Activated T-helper 2 cell treated with anti-CD3 and anti-CD28 coated beads, Interferon-gamma antibody, Interleukin-2, Interleukin-4, amounts not matched to agents 10 μg/mL and 5 μg/mL and 100 μg/mL, durations not matched to agents 14 hours and 24 hours and 36 hours (primary cell): ENCODE data around the gene CNTN4. TPM values are rescaled to one million over a fixed set of nuclear protein-coding genes. Genes with fewer than 3 reads are reported as not detected.

Experiments
- DNase-seq: peaks from one replicate; pipeline ENCODE4 v3.0.0; 2021; ENCODE audit warnings: low spot score
- H3K27ac Mint-ChIP-seq: one replicate; pipeline ENCODE4 v1.8.0; 2021; ENCODE audit warnings: mixed read lengths
- H3K27me3 Mint-ChIP-seq: one replicate; pipeline ENCODE4 v1.8.0; 2021; ENCODE audit warnings: low read depth, mixed read lengths
- H3K36me3 Mint-ChIP-seq: one replicate; pipeline ENCODE4 v1.8.0; 2021; ENCODE audit warnings: low read depth, mixed read lengths
- H3K4me1 Mint-ChIP-seq: one replicate; pipeline ENCODE4 v1.8.0; 2021; ENCODE audit warnings: low read depth, mixed read lengths
- H3K4me3 Mint-ChIP-seq: one replicate; pipeline ENCODE4 v1.8.0; 2021; ENCODE audit warnings: low read depth, mild to moderate bottlenecking, moderate library complexity, mixed read lengths
- H3K9me3 Mint-ChIP-seq: one replicate; pipeline ENCODE4 v1.8.0; 2021; ENCODE audit warnings: mixed read lengths
- intact Hi-C: fragments of 100-400 bp; cut with micrococcal nuclease; formaldehyde crosslinking; loops from one replicate; pipeline ENCODE4 v1.15.1; 2023
- total RNA-seq: library from RNA; stranded (reverse); gene quantifications from 2 replicates; pipeline ENCODE4 v1.2.3, GENCODE V29; 2022

Gene CNTN4
- total RNA-seq, 1 donor from 2014 or later, result not detected

DNA sequence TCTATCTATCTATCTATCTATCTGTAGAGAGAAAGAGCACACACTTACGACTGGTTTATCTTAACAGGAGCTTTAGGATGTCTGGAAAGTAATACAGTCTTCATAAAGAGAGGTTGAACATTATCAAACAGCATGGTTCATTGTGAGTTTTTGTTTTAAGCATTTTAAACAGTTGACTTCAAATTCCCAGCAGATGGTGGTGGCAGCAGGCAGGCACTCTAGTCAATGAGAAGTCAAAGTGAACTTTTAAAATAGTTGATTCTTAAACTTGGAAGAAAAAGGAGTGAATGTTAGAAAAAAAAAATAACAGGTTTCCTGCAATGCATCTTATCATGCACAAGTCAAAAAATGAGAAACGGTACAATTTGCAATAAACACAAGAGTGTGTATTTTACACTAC is 578.8 kb downstream of the CNTN4 start:
- intact Hi-C loops, result no loop called here
- H3K4me3 Mint-ChIP-seq, result no peak overlapping the region
- no peaks in the 10 kb centered on the region for H3K27me3 Mint-ChIP-seq
- H3K4me1 Mint-ChIP-seq, result no peaks in the 10 kb centered on the region
- H3K36me3 Mint-ChIP-seq, result no peaks in the 10 kb centered on the region
- no peak overlapping the region for H3K27ac Mint-ChIP-seq
- no peak for DNase-seq
- H3K9me3 Mint-ChIP-seq, result no peaks in the 10 kb centered on the region

DNA sequence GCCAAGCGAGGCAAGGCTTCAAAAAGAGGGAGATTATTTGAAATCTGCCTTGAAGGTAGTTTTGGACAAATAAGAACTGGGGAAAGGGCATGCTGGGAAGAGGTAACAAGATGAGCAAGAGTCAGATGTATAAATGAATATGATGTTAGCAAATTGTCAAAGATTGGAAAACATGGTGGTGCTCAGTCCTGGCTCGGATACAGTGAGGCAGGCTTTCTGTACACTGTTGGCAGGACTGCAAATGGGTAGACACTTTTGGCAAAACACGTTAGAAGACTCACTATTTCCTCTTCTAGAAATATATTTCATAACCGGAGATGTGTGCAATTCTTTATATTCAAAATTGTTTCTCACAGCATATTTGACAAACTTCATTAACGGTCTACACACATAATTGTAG is 581.6 kb downstream of the CNTN4 start:
- no peaks in the 10 kb centered on the region for H3K27me3 Mint-ChIP-seq
- intact Hi-C loops, result no loop called here
- DNase-seq, result no peak
- H3K9me3 Mint-ChIP-seq, result no peaks in the 10 kb centered on the region
- no peak overlapping the region for H3K27ac Mint-ChIP-seq
- no peaks in the 10 kb centered on the region for H3K36me3 Mint-ChIP-seq
- no peaks in the 10 kb centered on the region for H3K4me1 Mint-ChIP-seq
- H3K4me3 Mint-ChIP-seq, result no peak overlapping the region

DNA sequence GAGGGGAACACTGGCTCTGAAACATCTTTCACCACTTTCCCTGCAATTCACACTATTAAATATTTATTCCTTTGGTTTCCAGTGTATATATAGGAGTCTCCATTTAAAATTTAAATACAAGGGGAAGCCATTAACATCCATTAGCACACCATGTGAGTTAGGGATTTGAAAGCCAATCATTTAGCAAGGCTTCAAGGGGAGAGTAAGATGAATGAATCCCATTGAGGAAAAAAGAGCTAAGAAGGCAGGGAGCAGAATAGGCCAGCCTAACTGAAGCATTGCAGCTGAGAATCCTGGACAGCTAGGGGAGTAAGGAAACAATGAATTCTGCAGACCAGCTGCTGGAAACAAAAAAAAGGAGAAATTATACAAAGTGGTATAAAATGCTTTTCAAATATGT is 585.4 kb downstream of the CNTN4 start:
- Mint-ChIP-seq H3K36me3 (no peaks in the 10 kb centered on the region), H3K27ac (no peak overlapping the region), H3K4me3 (no peak overlapping the region), H3K9me3 (no peaks in the 10 kb centered on the region), H3K27me3 (no peaks in the 10 kb centered on the region), H3K4me1 (no peaks in the 10 kb centered on the region)
- intact Hi-C loops, result no loop called here
- DNase-seq, result no peak

DNA sequence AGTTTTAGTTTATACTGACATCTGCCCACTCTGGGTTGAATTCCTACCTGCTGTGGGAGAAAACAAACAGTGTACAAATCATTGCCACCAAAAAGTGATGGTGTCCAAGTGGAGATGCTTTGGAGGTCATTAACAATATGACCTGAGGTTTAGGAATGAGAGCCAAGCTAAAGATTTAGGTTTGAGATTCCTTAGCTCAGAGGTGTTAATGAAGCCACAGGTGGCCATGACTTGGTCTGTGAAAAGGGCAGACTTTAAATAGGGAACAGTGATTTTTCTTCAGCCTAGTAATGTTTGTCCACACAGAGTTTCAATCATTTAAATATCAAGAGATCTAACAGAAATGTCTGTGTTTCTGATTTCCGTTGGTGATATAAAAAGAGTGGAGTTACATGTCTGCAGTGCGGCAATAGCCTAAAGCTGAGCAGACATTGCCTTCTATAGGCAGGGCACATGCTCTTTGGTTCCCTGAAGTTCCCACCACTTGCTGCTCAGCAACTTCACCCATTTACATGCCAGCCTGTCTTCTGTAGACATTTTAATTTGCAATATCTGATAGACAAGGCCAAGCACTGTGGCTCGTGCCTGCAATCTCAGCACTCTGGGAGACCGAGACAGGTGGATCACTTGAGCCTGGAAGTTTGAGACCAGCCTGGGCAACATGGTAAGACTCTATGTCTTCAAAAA is 588.3 kb downstream of the CNTN4 start:
- Mint-ChIP-seq H3K4me3 (no peak overlapping the region), H3K27me3 (no peaks in the 10 kb centered on the region), H3K4me1 (no peaks in the 10 kb centered on the region), H3K36me3 (no peaks in the 10 kb centered on the region), H3K27ac (no peak overlapping the region), H3K9me3 (no peaks in the 10 kb centered on the region)
- no peak for DNase-seq
- intact Hi-C loops, result no loop called here

DNA sequence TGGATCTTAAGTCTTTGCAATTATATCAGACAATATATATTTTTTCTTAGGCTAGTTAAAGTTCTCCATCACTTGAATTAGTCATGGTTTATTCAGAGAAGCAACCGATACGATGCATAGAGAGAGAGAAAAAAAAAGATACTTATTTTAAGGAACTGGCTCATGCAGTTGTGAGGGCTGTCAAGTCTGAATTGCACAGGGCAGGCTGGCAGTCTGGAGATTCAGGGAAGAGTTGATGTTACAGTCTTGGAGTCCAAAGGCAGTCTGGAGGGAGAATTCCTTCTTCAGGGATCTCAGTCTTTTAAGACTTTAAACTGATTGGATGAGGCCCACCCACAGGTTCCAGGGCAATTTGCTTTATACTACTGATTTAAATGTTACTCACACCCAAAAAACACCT is 598.9 kb downstream of the CNTN4 start:
- H3K36me3 Mint-ChIP-seq, result no peaks in the 10 kb centered on the region
- H3K4me1 Mint-ChIP-seq, result no peaks in the 10 kb centered on the region
- no peak for DNase-seq
- no peak overlapping the region for H3K4me3 Mint-ChIP-seq
- H3K27me3 Mint-ChIP-seq, result no peaks in the 10 kb centered on the region
- H3K27ac Mint-ChIP-seq, result no peak overlapping the region
- no peaks in the 10 kb centered on the region for H3K9me3 Mint-ChIP-seq
- intact Hi-C loops, result no loop called here

DNA sequence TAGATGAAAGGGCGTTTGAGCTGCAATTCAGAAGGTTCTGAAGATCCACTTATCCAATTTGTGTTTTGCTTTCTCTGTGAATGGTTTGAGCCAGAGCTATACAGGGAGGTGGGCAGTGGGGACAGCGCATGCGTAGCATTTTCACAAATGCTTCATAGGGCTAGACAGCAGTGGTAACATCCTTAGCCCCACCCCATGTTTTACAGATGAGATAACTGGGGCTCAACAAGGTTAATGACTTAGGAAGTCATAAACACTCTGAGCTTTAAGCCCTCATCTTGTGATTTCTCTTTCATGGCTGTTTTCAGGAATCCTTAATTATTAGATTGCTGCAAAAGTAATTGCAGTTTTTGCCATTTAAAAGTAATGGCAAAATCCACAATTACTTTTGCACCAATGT is 602.8 kb downstream of the CNTN4 start:
- no peaks in the 10 kb centered on the region for H3K27me3 Mint-ChIP-seq
- H3K4me1 Mint-ChIP-seq, result no peaks in the 10 kb centered on the region
- intact Hi-C loops, result no loop called here
- H3K27ac Mint-ChIP-seq, result no peak overlapping the region
- H3K9me3 Mint-ChIP-seq, result no peaks in the 10 kb centered on the region
- no peak for DNase-seq
- H3K36me3 Mint-ChIP-seq, result no peaks in the 10 kb centered on the region
- no peak overlapping the region for H3K4me3 Mint-ChIP-seq

DNA sequence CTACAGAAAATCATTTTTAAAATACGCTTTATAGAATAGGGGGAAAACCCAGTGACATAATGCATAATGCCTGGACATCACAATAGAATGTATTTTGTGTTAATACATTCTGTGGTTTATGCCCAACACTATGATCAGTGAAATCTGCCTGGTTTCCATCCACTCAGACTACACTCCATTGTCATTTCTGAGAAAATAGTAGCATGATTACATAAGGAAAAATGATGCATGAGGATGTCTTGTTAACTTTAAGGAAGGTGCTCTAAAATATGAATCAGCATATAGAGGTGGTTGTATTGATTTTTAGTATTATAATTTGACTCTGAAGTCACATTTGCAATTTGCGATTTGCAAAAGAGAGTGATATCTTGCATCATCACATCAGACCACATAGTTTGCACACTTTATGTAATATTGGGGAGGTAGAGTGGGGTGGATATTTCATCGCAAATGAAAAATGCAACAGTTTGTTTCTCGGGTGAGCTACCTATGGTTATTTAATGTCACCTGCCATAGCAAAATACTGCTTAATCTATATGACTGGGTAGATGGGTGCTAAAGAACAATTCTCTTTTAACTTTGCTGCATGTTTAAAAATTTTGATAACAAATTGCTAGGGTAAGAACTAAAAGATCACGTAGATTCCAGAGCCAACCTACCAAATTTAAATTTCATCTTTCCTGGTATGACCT is 607.6 kb downstream of the CNTN4 start:
- no peak for DNase-seq
- Mint-ChIP-seq H3K9me3 (no peaks in the 10 kb centered on the region), H3K4me3 (no peak overlapping the region), H3K27me3 (no peaks in the 10 kb centered on the region), H3K27ac (no peak overlapping the region), H3K4me1 (no peaks in the 10 kb centered on the region), H3K36me3 (no peaks in the 10 kb centered on the region)
- intact Hi-C loops, result no loop called here

DNA sequence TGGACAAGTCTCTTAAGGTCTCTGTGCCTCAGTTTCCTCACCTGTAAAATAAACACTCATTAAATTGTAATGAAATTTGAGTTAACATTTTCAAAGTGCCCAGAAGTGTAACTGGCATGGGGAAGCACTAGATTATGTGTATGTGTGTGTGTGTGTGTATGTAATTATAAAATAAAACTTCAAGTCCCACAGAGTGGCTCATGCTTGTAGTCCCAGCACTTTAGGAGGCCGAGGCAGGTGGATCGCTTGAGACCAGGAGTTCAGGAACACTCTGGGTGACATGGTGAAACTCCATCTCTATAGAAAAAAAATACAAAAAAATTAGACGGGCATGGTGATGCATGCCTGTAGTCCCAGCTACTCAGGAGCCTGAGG is 608.2 kb downstream of the CNTN4 start:
- intact Hi-C loops, result no loop called here
- Mint-ChIP-seq H3K9me3 (no peaks in the 10 kb centered on the region), H3K27ac (no peak overlapping the region), H3K27me3 (no peaks in the 10 kb centered on the region), H3K4me1 (no peaks in the 10 kb centered on the region), H3K4me3 (no peak overlapping the region), H3K36me3 (no peaks in the 10 kb centered on the region)
- no peak for DNase-seq

DNA sequence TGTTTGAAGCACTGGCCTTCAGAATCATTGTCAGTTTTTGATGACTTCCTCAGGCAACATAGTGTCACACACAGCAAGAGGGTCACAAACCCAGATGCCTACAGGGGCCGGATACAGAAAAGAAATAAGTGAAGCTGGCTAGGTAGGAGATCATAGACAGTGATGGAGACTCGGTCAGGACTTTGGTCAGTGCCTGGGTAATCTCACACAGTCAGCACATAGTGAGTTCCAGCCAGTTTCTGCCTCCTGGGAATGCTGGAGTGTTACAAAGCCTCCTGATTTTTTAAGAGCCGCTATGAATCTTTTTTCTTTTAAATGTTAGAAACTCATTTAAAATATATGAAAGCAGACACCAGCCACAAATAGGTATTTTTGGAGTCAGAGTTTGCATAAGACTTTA is 612.4 kb downstream of the CNTN4 start:
- Mint-ChIP-seq H3K36me3 (no peaks in the 10 kb centered on the region), H3K27me3 (no peaks in the 10 kb centered on the region), H3K4me3 (no peak overlapping the region), H3K9me3 (no peaks in the 10 kb centered on the region), H3K4me1 (no peaks in the 10 kb centered on the region), H3K27ac (no peak overlapping the region)
- DNase-seq, result no peak
- intact Hi-C loops, result no loop called here

DNA sequence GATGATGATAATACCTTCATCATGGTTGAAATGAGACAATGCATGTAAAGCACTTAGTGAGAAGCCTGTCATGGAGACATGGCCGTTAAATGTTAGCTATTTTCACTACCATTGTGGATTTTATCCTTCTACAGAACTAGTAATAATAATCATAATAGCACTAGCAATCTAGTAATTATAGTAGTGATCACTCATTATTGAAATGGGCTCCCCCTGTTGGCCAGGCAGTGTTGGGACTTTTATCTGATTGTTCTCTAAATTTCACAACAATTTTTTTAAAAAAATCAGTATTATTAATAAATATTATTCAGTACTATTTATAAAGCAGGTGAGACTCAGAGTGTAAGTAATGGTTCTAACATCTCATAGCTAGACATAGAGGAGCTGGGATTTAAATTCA is 615.3 kb downstream of the CNTN4 start:
- H3K27ac Mint-ChIP-seq, result no peak overlapping the region
- no peaks in the 10 kb centered on the region for H3K36me3 Mint-ChIP-seq
- intact Hi-C loops, result no loop called here
- no peak overlapping the region for H3K4me3 Mint-ChIP-seq
- no peaks in the 10 kb centered on the region for H3K4me1 Mint-ChIP-seq
- no peaks in the 10 kb centered on the region for H3K9me3 Mint-ChIP-seq
- DNase-seq, result no peak
- H3K27me3 Mint-ChIP-seq, result no peaks in the 10 kb centered on the region

DNA sequence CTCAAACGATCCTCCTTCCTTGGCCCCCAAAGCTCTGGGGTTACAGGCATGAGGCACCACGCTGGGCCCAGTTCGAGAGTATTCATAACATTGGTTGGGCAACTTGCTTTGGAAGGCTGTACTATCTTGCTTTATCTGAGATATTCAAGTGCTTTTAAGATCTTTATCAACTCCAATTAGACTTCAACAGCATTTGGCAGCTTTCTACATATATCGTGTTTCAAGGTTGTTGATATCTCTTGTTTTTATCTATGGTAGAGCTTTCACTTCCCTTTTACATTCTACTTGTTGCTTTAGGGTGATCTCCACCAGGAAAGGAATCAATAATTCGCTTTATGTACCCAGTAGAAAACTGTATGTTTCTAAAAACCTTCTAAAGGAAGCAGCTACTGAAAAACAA is 616.2 kb downstream of the CNTN4 start:
- Mint-ChIP-seq H3K27ac (no peak overlapping the region), H3K4me1 (no peaks in the 10 kb centered on the region), H3K36me3 (no peaks in the 10 kb centered on the region), H3K9me3 (no peaks in the 10 kb centered on the region), H3K27me3 (no peaks in the 10 kb centered on the region), H3K4me3 (no peak overlapping the region)
- intact Hi-C loops, result no loop called here
- DNase-seq, result no peak

DNA sequence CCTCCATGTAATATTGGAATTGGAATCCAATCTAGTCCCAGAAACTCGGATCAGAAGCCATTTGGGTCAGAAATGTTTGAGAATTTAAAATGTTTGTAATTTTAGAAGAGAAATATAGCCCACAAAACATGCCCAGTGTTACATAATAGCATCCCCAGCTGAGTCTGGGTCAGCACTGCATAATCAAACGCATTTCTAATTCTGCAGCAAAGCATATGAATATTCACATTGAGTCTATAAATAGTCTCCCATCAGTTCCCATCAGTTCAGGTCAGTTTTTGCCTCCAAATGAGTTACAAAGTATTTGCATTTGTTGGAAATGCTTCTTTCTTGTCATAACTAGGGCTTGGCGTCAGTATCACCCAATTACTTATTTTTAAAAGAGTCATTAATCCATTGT is 628.4 kb downstream of the CNTN4 start:
- Mint-ChIP-seq H3K4me1 (no peaks in the 10 kb centered on the region), H3K27me3 (no peaks in the 10 kb centered on the region), H3K9me3 (no peaks in the 10 kb centered on the region), H3K36me3 (no peaks in the 10 kb centered on the region), H3K27ac (no peak overlapping the region), H3K4me3 (no peak overlapping the region)
- intact Hi-C loops, result no loop called here
- DNase-seq, result no peak

DNA sequence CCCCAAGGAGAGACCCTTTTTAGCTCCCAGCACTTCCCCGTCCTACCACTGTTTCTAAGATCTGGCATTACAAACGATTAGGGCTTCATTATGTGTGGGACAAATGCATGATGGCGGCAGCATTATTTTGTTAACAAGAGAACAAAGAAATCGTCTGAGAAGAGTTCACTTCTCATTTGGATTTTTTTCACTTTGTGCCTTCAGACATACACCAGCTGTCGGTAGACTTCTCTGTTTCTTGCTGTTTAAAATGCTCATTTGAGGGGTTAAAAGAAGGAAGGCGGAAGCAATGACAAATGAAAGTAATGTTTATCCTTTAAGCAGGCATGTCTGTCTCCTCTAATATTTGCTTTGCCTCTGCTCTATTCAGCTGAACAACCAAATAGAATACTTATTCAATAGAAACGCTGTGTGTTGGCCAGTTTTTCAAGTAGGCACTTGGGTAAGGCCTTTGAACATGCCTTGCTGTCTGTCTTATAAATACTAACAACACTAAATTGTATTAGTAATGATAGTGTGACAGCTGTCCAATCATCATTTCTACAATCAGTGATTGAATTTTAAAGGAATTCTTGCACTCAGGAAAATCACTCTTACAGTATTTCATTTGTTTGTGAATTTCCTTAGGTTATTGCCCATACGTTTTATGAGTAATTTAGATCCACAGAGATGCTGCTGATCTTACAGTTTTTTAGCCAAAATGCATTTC is 629.1 kb downstream of the CNTN4 start:
- intact Hi-C loops, result no loop called here
- H3K4me1 Mint-ChIP-seq, result no peaks in the 10 kb centered on the region

More for the DNA sequence above, 629.1 kb downstream of the CNTN4 start:
- Mint-ChIP-seq H3K36me3 (no peaks in the 10 kb centered on the region), H3K4me3 (no peak overlapping the region), H3K9me3 (no peaks in the 10 kb centered on the region), H3K27me3 (no peaks in the 10 kb centered on the region), H3K27ac (no peak overlapping the region)
- DNase-seq, result no peak
